Measurements from ENCODE around the gene ANKRD53.

ANKRD53 gene

DNA sequence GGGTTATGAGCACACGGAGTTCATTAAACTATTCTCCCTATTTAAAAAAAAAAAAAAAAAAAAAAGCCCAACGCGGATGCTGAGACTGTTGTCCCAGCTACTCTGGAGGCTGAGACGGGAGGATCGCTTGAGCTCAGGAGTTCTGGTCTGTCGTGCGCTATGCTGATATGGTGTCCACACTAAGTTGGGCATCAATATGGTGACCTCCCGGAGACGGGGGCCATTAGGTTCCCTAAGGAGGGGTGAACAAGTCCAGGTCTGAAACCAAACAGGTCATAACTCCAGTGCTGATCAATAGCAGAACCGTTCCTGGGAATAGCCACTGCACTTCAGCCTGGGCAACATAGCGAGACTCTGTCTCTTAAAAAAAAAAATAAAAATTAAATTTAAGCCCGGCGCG, 12.9 kb upstream of the ANKRD53 start:
- DNase-seq: no peak

DNA sequence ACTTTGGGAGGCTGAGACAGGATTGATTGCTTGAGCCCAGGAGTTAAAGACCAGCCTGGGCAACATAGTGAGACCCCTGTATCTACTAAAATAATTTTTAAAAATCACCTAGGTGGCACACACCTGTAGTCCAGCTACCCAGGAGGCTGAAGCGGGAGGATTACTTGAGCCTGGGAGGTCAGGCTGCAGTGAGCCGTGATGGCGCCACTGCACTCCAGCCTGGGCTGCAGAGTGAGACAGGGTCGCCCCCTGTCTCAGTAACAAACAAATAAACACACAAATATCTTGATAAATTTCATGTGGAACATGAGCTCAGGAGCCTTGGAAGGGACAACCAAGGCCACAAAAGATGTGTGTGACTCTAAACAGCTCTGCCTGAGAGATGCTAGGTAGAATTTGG, 11.7 kb upstream of the ANKRD53 start:
- DNase-seq: no peak

DNA sequence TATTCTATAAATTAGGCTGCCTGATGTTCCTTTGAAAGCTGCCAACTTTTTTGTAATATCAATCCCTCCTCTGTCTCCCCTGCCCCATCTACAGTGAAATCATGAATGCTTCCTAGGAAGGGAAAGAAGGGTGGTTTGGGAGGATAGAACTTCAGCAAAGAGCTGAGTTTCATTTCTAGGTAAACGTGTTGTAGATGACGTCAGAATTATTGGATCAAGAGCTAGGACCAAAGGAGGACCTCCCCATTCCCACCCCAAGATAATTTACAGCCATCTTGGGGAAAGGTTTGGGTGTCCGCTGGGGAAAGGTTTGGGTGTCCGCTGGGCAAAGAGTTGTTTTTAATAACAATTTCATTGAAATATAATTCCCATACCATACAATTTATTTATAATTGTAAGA, 11.2 kb upstream of the ANKRD53 start:
- DNase-seq: no peak

DNA sequence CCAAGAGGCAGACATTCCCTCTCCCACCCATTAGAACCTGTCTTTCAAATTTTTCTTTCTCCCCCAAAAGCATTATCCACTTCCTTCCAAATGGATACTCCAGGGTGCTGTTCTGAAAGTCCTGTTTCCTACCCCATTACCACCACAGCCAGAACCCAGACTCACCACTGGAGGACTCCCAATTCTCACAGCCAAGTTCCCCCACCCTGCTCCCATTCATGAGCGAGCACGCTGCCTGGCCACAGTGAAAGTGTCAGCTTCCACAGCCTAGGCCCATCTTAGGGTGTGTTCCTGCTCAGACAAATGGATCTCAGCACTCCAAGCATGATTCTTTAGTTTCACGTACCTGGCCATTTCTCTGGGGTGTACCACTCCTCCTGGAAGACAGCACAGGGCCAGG, 3.8 kb upstream of the ANKRD53 start:
- DNase-seq: no peak

DNA sequence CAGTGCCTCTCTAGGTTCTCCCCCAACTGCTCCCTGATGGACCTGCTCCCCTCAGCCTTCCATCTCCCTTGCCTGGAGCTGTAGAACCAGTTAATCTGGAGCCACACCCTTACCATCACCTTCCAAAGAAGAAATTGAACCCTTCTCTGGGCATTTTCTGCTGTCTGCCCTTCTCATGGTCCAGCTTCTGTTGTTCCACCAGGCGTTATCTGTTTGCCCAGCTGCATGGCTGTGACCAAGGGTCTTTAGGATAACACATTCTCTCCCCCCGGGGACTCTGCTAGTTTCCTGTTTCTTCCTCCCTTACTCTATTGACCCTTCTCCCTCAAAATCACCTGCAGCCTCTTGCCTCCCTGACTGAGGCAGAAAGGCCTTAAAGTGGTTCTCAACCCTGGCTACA, 3.2 kb upstream of the ANKRD53 start:
- no peak for DNase-seq

DNA sequence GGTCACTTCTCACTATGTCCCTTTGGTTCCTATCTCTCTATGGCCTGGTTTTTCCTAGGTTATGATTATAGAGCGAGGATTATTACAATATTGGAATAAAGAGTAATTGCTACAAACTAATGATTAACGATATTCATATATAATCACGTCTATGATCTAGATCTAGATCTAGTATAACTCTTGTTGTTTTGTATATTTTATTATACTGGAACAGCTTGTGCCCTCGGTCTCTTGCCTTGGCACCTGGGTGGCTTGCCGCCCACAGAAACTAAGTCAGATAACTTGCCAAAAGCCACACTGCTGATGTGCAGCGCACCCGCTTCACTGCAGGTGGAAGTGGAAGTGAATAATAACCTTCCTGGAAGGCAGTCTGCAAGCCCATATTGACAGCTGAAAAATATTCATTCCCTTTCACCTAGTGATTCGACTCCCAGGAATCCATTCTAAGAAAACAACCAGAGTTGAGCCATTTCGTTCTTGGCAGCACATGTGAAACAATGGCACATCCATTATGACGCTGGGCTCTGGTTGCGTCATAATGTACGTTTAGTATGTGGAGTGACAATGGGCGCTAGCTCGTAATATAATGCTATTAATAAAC, 725 bp upstream of the ANKRD53 start:
- peak; percentile 62 for DNase-seq

DNA sequence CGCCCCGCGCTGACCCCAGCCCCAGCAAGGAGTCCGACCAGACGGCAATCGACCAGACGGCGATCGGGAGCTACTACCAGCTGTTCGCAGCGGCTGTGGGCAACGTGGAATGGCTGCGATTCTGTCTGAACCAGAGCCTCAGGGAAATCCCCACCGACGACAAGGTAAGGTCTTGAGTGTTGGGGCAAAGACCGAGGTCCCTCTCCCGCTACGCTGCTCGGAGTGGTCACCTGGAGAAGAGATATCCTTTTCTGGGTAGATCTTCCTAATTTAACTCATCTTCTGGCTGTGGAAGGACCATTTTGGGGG, 704 bp downstream of the ANKRD53 start:
- peak; percentile 12 for DNase-seq

DNA sequence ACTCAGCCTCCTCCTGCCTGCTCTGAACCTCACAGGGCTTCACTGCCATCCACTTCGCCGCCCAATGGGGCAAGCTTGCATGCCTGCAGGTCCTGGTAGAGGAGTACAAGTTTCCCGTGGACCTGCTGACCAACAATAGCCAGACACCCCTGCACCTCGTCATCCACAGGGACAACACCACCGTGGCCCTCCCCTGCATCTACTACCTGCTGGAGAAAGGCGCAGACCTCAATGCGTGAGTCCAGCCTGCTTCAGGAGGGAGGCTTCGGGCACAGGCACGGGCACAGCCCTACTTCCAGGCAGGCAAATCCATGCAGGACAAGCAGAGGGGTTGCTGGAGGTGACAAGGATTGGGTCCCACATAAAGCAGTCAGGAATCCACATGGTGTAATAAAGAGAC, 1.2 kb downstream of the ANKRD53 start:
- no peak for DNase-seq

DNA sequence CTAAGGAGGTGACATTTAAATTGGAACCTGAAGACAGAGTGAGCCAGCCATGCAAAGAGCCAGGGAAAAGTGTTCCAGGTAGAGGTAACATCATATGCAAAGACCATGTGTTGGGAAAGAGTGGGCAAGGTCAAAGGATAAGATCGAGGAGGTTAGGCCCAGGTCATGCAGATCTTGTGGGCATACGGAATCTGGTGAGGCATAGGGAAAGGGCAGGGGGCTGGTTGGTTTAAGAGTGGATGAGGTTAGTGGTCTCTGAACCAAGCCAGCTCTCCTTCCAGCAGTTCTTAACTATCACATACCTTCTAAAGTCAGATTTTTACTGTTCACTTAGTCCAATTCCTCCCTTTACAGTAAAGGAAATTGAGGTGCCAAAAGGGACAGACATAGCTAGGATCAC, 3.0 kb downstream of the ANKRD53 start:
- no peak for DNase-seq

DNA sequence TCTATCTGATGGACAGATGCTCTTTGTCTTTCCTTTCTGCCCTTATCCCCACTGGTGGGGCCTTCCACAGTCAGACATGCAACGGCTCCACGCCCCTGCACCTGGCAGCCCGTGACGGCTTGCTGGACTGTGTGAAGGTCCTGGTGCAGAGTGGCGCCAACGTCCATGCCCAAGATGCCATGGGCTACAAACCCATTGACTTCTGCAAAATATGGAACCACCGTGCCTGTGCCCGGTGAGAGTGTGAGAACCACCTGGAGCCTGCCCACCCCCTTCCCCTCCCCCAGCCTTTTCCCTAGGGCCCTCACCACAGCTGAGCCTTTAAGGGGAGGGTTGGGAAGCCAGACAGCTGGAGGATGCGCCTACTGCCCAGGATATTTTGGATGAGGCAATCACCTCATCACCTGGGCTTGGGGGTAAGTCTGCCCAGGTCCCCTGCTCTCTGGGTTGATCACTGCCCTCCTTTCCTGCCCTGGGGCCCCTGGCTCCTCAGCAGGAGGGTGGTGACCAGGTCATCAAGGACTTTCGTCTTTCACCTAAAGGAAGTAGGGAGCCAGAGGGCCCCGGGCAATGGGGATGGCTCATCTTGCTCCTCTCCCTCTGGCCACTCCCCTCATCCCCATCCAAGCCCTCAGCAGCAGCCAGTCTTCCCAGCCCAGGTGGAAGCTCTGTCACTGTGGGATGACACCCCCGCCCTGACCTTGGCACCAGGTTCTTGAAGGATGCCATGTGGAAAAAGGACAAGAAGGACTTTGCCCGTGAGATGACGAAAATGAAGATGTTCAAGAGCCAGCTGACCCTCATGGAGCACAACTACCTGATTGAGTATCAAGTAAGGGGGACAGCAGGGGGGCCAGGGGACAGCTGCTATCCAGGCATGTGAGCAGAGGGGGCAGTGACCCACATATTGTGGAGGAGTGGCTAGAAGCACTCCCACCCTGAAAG, 3.7 kb downstream of the ANKRD53 start:
- no peak for DNase-seq

DNA sequence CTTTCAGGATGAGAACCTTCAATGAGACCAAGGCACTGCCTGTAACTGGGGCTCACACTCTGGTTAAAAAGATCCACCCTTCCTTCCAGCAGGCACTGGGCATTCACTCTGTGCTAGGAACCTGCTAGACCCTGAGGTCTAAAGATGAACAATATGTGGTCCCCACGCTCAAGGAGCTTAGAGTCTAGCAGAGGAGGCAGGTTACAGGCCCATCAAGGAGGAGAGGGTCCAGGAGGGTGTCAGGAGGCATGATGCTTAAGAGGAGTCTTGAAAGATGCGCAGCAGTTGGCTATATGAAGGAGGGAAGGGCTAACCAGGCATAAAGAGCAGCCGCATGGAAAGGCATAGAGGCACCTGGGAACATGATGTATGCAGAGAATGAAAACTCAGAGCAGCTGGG, 4.5 kb downstream of the ANKRD53 start:
- DNase-seq: no peak

DNA sequence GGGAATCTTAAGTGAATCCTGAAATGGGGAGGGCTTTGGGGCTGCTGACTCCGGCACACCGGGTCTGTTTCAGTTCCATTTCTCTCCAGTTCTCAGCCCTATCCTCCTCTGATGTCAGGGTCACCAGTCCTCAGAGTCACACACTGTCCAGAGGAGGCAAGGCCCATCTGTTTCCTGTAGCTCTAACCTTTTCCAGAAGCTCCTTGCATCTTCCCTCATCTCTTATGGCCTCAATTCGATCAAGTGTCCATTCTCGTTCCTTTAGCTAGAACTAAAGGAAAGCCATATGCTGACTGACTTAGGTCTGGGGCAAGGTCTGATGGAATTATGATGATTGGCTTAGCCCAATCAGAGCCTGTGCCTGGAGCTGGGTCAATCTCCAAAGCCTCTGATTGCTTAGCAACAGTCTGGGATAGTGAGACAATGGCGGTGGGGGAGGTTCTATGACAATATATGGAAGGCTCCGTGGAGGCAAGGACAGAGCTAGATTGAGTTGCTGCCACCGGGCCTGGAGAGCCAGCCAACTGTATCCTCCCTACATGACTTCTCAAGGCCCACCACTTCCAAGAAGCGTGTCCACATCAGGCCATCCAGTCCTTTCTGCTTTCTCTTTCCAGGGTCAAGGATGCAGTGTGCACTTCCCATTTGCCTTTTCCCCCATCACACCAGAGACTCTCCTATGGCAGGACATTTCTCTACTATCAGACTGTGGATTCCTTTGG, 5.2 kb downstream of the ANKRD53 start:
- DNase-seq: no peak

DNA sequence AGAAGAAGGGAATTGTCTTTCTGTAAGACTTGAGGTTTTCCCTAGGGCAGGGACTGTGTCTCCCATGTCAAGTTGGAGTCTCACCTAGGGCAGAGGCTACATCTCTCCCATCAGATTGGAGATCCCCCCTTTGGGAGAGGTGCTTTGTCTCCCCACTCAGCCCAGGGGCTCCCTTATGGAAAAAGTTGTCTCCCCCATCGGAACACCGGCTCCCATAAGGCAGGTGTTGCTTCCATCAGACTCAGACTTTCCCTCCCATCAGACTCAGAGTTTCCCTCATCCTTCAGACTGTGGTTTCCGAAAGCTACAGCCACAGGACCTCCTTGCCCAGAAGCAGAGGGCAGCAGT, 5.8 kb downstream of the ANKRD53 start:
- no peak for DNase-seq

DNA sequence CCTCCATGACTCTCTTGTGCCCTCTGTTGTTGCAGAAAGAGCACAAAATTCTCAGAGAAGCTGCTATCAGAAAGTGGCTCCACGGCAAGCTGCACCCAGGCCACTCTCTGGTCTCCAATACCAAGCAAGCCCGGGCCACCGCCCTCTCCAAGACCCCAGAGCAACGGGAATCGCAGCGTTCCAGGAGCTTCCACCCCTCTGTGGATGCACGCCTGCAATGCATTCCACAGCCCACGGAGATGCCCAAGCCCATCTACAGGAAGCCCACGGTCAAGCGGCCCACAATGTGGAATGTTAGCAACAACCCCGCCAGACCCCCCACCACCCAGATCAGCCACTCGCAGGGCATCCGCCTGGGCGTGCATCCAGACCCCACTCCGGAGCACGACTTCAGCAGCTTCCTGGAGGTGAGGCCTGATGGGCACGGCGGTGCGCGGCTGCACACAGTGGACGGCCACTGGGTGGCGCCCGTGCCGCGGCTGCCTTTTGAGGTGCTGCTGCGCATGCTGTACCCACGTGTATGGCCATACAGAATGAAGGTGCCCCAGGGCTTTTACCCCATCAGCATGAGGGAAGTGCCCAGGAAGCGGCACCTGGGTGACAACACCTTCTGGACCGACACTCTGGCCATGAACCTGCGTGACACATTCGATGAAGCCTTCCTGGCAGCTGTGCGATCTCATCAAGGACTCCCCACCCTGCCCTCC, 6.3 kb downstream of the ANKRD53 start:
- DNase-seq: peak; percentile 21

DNA sequence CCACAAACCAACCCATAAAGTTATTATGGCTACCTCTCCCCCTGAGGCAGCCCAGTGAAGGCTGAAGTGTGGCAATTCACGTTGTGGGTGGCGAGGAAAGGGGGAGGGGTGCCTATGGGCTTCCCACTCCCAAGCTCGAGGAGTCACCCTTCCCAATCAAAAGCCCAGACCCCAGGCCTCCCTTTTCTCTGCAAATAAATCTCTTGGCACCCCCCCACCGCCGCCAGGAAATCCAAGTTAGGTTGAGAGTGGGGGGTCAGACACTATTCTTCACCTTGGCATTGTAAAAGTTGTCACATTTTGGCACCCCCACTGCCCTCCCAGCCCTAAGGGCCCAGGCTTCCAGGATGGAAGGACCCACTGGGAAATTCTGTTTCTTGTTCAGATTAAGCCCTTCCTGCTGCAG, 6.9 kb downstream of the ANKRD53 start:
- no peak for DNase-seq

DNA sequence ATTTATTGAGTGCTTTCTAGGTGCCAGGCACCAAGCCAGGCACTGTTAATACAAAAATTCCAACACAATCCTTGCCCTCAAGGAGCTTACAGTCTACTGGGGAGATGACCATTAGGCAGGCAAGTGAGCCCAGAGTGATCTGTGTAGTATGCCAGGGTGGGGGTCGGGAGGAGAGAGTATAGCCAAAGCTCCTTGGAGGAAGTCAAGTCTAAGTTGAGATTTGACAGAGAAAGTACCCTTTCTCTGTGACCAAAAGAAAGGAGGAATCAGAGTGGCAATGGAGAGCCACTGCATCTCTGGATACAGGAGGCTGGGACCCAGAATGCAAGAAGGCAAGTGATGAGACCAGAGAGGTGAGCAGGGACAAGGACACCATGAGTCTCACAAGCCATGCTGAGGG, 7.5 kb downstream of the ANKRD53 start:
- DNase-seq: no peak

DNA sequence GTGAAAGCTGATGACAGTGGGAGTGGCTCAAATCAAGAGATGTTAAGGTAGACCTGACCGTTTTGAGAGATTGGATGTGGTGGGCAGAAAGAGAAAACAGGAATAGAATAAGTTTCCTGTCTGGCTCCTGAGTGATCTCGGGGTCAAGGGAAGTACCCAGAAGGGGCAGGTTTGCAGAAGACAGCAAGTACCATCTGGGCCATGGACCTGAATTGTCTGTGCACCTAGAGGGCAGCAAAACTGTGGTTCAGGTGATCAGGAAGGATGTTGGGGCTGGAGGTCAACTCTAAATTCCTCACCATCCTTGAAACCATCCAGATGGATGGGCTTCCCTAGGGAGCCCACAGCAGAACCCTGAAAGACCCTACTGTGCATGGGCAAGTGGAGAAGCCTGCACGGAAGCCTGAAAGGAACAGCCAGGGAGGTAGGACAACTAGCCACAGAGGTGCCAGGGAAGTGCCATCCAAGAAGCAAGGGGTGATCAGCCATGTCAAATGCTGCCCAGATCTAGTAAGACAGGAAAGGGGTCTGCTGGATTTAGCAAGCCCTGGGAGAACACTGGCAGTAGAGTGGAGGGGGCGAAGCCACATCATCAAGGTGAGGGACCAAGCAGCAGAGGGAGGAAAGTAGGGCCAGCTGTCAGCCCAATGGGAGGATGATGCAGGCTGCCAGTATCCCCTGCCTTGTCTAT, 8.2 kb downstream of the ANKRD53 start:
- no peak for DNase-seq

DNA sequence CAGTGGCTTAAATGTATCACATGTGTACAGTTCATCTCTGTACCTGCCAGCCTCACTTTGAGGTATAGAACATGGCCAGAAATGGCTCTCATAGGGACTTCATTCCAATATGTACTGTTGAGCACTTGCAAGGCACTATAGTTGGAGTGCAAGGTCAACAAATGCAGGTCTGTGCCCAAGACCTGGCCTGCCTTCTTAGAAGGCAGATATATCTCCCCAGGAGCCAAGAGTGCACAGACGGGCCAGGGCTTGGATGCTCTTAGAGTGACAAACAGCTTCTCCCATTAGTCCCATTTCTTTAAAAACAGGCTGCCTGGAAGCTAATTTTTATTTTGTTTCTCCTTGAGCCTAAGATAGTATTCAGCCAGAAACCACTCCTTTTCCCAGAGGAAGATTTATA, 9.0 kb downstream of the ANKRD53 start:
- no peak for DNase-seq

DNA sequence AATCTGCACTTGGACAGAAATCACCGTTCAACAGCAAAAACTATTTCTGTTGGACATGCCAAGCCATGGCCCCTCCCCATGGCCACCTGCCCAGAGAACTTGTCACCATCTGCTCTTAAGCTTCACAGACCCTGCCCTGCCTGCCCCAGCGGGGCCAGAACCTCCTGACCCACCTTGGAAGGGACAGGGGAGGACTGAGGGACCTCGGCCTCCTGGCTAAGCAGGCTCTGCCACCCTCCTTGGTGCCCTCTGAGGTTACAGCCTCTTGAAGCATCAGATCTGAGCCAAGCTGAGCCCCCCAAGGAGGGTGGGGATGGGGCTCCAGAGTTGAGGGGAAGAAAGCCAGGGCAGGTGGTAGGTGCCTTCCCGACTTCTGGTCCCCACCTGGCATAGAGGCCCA, 9.7 kb downstream of the ANKRD53 start:
- DNase-seq: no peak

DNA sequence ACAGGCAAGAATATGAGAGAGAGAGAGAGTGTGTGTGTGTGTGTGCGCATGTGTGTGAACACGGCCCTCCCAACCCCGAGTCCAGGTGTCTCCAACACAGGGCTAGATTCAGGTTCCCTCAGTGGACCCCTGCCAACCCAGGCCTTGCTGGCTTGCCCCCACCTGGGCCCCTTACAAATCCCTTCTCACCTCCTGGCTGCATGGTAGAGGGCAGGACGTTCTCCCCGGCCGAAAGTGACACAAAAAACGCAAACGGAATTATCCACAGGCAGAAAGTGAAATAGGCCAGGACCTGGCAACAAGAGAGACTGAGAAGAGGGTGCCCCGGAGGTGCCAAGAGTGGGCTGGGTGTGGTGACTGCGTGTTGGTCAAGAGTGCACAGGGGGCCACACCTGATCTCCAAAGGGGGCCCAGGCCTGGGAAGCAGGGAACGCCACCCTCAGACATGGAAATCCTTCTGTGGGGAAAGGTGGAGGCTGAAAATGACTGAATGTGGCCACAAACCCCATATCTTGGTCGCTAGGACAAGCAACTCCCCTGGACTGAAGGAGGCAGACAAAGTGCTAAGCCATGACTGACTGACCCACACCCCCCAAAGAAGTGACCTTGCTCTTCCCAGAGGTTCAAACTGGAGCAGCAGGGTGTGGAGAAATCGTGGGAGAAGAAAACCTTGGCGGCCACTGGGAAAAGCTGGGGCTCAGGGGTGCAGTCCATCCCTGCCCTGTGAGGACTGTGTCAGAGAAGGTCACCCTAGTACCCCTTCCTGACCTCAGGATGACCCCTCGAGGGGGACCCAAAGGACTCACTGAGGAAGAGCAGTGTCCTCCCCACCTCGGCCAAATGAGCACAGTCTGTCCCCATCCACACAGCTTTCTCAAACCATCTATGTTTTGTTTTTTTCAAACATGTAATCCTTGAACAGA, 10.6 kb downstream of the ANKRD53 start:
- DNase-seq: no peak

DNA sequence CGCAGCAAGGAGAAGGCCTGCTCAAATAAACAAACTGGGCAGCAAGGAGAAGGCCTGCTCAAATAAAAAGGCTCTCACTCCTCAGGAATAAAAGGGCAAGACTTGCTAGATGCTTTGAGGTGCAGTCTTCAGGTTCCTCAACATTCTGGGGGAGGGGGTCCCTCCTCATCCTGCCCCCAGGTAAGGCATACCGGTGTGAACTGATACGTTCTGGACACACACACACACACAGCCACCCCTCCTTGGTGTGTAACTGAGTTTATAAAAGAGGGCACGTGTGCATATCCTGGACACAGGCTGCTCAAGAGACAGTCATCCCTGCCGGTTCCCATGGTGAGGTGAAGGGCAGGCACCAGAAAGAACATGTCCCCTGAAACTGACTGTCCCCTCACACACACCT, 11.8 kb downstream of the ANKRD53 start:
- DNase-seq: no peak

DNA sequence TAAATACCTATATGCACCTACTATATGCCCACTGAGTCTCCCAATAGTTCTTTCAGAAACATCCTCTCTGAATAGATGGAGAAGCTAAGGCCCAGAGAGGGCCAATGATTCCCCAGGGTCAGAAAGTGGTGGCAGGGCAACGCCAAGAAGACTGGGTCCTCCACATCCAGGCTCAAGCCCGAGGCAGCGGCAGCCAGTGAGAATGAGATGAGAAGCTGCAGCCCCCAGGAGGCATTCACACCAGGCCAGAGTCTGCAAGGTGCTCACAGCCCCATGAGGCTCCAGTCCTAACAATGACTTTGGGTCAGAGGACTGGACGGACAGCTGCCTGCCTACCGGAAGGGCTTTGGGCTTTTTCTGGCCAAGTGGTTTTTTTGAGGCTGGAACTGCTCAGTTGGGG, 12.7 kb downstream of the ANKRD53 start:
- DNase-seq: no peak
